ENCODE results near the gene ISX. TPM values are rescaled to one million over a fixed set of nuclear protein-coding genes. Genes with fewer than 3 reads are reported as not detected.

The ISX gene
- polyA plus RNA-seq, 1 donor from 2014 or later, result not detected

- H3K27ac ChIP-seq (ENCODE audit: low read length), result no peak overlapping the region
- no peaks in the 10 kb centered on the region for H4K20me1 ChIP-seq (ENCODE audit: insufficient read depth)
- H3K79me2 ChIP-seq (replicated peaks; ENCODE audit: insufficient read depth, low read length), result no peaks in the 10 kb centered on the region
- no peaks in the 10 kb centered on the region for H3K9me2 ChIP-seq (ENCODE audit: insufficient read depth, low read length)
- no peak overlapping the region for H3K9ac ChIP-seq (ENCODE audit: low read length)
- H2AFZ ChIP-seq (ENCODE audit: low read depth, low read length), result no peak overlapping the region
- H3K9me3 ChIP-seq (ENCODE audit: low read length), result no peaks in the 10 kb centered on the region
- H3F3A ChIP-seq (ENCODE audit: insufficient read depth, low read length, poor library complexity, severe bottlenecking), result no peaks in the 10 kb centered on the region
- H3K27me3 ChIP-seq (ENCODE audit: insufficient read depth, low read depth, low read length), result no peaks in the 10 kb centered on the region
- TF ChIP-seq EP300 (conservative IDR thresholded peaks at IDR 0.05; ENCODE audit: poor library complexity, severe bottlenecking) (no peak), MXI1 (conservative IDR thresholded peaks at IDR 0.05; ENCODE audit: poor library complexity, severe bottlenecking) (no peak), EZH2 (IDR thresholded peaks at IDR 0.05; ENCODE audit: borderline replicate concordance, insufficient read depth, low read length, poor library complexity, severe bottlenecking) (no peak), RAD21 (conservative IDR thresholded peaks at IDR 0.05) (no peak), TAF1 (IDR thresholded peaks at IDR 0.05; ENCODE audit: low read depth) (no peak), REST (IDR thresholded peaks at IDR 0.05; ENCODE audit: borderline replicate concordance) (no peak), POLR2AphosphoS5 (IDR thresholded peaks at IDR 0.05) (no peak), CTCF (IDR thresholded peaks at IDR 0.05; ENCODE audit: poor library complexity, severe bottlenecking) (no peak), SMC3 (conservative IDR thresholded peaks at IDR 0.05; ENCODE audit: poor library complexity) (no peak)
- H3K36me3 ChIP-seq (ENCODE audit: insufficient read depth, low read length), result no peaks in the 10 kb centered on the region
- H3K4me3 ChIP-seq (ENCODE audit: low read length), result no peak overlapping the region
- H3K4me2 ChIP-seq (ENCODE audit: low read length), result no peak overlapping the region
Measured at GRCh38 chr22:35076630-35077029, 10.7 kb downstream of the ISX start.

DNA sequence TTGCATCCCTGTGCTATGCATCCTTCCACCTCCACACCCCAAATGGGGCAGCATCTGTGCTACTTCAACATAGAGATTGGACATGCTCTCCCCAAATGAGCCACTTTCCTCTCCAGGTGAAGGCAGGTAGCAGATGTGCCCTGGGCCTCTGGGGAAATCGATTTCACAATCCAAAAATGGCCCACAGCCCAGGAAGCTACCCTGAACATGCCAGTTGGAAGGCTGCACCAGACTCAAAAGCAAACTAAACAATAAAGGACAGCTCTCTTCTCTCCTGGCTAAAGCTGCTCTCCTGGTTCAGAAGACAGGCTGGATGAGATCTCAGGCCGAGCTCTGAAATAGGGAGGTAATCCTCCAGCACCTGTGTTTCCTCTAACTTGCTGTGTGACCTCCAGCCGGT lies 19.7 kb downstream of the ISX start:
- Histone ChIP-seq H4K20me1 (ENCODE audit: insufficient read depth) (no peaks in the 10 kb centered on the region), H3K9me3 (ENCODE audit: low read length) (no peaks in the 10 kb centered on the region), H3K36me3 (ENCODE audit: insufficient read depth, low read length) (no peaks in the 10 kb centered on the region), H3K9me2 (ENCODE audit: insufficient read depth, low read length) (no peaks in the 10 kb centered on the region), H3K9ac (ENCODE audit: low read length) (no peak overlapping the region), H3K27ac (ENCODE audit: low read length) (no peak overlapping the region), H2AFZ (ENCODE audit: low read depth, low read length) (no peak overlapping the region), H3F3A (ENCODE audit: insufficient read depth, low read length, poor library complexity, severe bottlenecking) (no peaks in the 10 kb centered on the region), H3K4me3 (ENCODE audit: low read length) (no peak overlapping the region), H3K27me3 (ENCODE audit: insufficient read depth, low read depth, low read length) (no peaks in the 10 kb centered on the region), H3K4me2 (ENCODE audit: low read length) (no peak overlapping the region), H3K79me2 (replicated peaks; ENCODE audit: insufficient read depth, low read length) (no peaks in the 10 kb centered on the region)
- no peak for TF ChIP-seq RAD21 (conservative IDR thresholded peaks at IDR 0.05)
- no peak for TF ChIP-seq EZH2 (IDR thresholded peaks at IDR 0.05; ENCODE audit: borderline replicate concordance, insufficient read depth, low read length, poor library complexity, severe bottlenecking)
- TF ChIP-seq SMC3 (conservative IDR thresholded peaks at IDR 0.05; ENCODE audit: poor library complexity), result no peak
- TF ChIP-seq EP300 (conservative IDR thresholded peaks at IDR 0.05; ENCODE audit: poor library complexity, severe bottlenecking), result no peak
- no peak for TF ChIP-seq REST (IDR thresholded peaks at IDR 0.05; ENCODE audit: borderline replicate concordance)
- TF ChIP-seq CTCF (IDR thresholded peaks at IDR 0.05; ENCODE audit: poor library complexity, severe bottlenecking), result no peak
- no peak for TF ChIP-seq TAF1 (IDR thresholded peaks at IDR 0.05; ENCODE audit: low read depth)
- TF ChIP-seq POLR2AphosphoS5 (IDR thresholded peaks at IDR 0.05), result no peak
- TF ChIP-seq MXI1 (conservative IDR thresholded peaks at IDR 0.05; ENCODE audit: poor library complexity, severe bottlenecking), result no peak
